WERI-Rb-1 (cell line): ENCODE data around the gene PABPC1L.
A peak's percentile ranks its signal among the peaks of the same experiment; 100 is the strongest.
"Not testable (repeated sequence)": the region's sequence is repeated elsewhere in the genome, so short reads cannot be mapped to it uniquely, and the experiment has no call there.

Experiments used
- DNase-seq: peaks from one replicate; pipeline ENCODE4 v3.0.0-alpha.2; 2020
- H3K27ac ChIP-seq: fragments of 250-450 bp; sonication (Bioruptor Pico); 2 replicates; pipeline ENCODE4 v1.5.1; 2020; ENCODE audit warnings: mild to moderate bottlenecking, moderate library complexity
- H3K27me3 ChIP-seq: fragments of 250-450 bp; sonication (Bioruptor Pico); 2 replicates; pipeline ENCODE4 v1.5.1; 2021; ENCODE audit warnings: mild to moderate bottlenecking, low read depth, moderate library complexity; ENCODE audit not compliant: insufficient read depth, severe bottlenecking
- H3K36me3 ChIP-seq: fragments of 250-450 bp; sonication (Bioruptor Pico); 2 replicates; pipeline ENCODE4 v1.5.1; 2020; ENCODE audit warnings: mild to moderate bottlenecking, moderate library complexity
- H3K4me3 ChIP-seq: 2 replicates; pipeline ENCODE4 v1.5.1; 2011; ENCODE audit warnings: low read depth, mild to moderate bottlenecking, control low read depth, low read length
- H3K9me3 ChIP-seq: fragments of 250-450 bp; sonication (Bioruptor Pico); 2 replicates; pipeline ENCODE4 v1.5.1; 2021; ENCODE audit warnings: mild to moderate bottlenecking, moderate library complexity; ENCODE audit not compliant: severe bottlenecking
- CTCF ChIP-seq: IDR thresholded peaks from 2 replicates; pipeline ENCODE4 v1.5.1; 2011; ENCODE audit warnings: low read depth, mild to moderate bottlenecking, control low read depth, inconsistent platforms, low read length

PABPC1L gene

DNA sequence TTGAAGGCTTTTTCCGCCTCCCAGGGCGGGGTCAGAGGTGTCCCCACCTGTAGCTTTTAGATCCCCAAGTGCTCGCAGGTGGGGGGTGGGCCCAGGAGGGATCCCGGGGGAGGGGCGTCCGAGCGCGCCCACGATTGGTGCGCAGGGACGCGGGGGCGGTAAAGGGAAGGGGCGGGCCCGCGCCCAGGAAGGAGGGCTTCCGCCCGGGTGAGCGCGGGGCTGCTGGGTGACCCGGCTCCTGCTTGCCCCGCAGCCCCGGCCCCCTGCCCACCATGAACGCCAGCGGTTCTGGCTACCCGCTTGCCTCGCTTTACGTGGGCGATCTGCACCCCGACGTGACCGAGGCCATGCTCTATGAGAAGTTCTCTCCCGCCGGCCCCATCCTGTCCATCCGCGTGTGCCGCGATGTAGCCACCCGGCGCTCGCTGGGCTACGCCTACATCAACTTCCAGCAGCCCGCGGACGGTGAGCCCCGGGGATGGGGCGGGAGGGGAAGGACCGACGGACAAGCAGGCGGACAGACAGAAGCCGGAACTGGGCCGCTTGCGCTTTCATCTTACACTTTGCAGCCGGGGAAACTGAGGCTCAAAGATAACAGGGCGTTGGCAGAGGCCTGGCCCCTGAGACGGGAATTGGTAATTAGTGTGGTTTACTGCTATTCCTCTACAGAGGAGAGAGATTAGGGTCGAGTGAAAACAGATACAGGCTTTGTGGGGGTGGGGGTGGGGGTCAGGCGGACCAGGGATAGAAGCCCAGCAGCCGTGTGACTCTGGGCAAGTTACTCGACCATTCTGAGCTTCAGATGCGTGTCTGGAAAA lies at the start of gene PABPC1L:
Gene PABPC1L, plus strand, starts transcription at position 189 of the 818 bp plus-strand sequence. Its CDS starts 84 bp downstream, at position 273.
- no peaks in the 10 kb centered on the region for H3K9me3 ChIP-seq

DNA sequence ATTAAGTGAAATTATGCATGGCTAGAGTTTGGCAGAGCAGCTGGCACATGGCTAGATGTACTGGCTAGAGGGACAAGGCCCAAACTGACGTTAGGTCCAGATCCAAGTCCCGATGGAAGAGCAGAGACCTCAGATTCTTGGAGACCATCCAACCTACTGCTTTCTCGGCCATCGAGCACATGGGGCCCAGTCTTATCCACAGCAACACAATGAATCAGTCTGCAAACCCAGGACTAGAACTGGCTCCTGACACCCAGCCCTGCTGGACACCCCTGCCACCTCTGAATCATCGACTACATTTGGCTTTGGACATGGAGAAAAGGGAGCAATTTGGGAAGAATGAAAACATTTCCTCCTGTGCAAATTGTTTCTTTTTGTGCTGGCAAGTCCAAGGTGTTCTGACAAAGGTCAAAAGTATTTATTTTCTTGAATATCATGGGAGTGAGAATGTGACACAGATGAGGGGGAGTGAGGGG lies 48.3 kb upstream of the PABPC1L start:
- no peak overlapping the region for H3K27ac ChIP-seq
- no peak overlapping the region for H3K4me3 ChIP-seq
- no peak for DNase-seq

More for the DNA sequence above, at the start of gene PABPC1L:
- peak within 1 kb of the TSS; percentile 63 for H3K27ac ChIP-seq
- peak within 1 kb of the TSS; percentile 92 for H3K4me3 ChIP-seq
- peak; percentile 82 for DNase-seq
- TF ChIP-seq CTCF = no peak
- peaks cover 35% of the 10 kb centered on the region for H3K36me3 ChIP-seq
- no peaks in the 10 kb centered on the region for H3K27me3 ChIP-seq

DNA sequence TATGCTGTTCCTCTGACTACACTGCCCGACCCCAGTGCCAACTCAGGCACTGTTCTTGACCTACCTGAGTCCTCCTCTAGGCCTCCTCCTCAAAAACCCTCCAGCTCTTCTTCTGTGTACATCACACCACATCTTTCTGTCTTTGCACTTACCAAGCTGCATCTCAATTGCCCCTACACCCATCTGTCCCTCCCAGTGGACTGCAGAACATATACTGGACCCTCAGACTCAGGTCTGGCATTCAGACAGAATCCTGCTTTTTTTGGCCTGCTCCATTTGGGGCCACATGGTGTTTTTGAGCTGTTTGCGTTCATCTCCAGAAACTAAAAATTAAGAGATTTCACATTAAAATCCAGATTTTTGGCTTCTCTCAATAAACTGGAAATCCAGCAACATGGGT lies 47.6 kb upstream of the PABPC1L start:
- Histone ChIP-seq H3K36me3 (no peaks in the 10 kb centered on the region), H3K27me3 (no peaks in the 10 kb centered on the region), H3K27ac (no peak overlapping the region), H3K9me3 (no peaks in the 10 kb centered on the region), H3K4me3 (no peak overlapping the region)
- no peak for TF ChIP-seq CTCF
- no peak for DNase-seq

More for the DNA sequence above, 48.3 kb upstream of the PABPC1L start:
- H3K36me3 ChIP-seq = no peaks in the 10 kb centered on the region
- TF ChIP-seq CTCF = no peak
- no peaks in the 10 kb centered on the region for H3K27me3 ChIP-seq
- no peaks in the 10 kb centered on the region for H3K9me3 ChIP-seq

DNA sequence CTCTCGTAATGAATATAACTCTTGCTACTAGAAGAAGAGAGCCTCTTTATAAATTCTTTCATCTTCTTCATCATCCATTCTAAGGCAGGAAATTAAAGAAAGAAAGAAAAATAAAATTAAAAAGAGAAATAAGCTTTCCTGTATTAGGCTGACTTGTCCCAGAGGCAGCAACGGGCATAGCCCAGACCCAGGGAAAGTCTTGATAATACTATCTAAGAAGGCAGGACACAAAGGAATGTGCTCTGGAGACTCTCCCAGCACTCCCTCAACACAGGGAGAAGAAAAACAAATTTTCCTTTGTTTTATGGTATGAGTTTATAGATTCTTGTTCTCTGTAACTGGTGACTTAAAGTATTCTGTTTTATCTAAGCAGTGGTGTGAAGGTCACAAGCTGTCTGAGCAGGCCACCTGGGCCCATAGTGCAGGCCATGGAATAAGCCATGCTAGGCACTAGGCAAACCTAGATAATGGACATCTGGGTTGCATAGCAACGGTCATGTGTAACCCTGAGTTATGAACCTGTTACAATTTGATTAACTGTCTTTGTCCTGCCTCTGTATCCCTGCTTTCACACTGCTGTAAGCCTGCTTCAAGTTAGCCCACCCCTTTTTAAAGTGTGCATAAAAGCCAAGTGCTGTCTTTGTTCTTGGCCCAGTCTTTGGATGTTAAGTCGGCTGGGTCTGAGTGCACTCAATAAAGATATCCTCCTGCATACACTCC lies 46.3 kb upstream of the PABPC1L start:
- not testable (repeated sequence) for H3K36me3 ChIP-seq, H3K9me3 ChIP-seq, H3K27me3 ChIP-seq, H3K27ac ChIP-seq, H3K4me3 ChIP-seq
- DNase-seq = peak; percentile 21

GRCh38 chr20:44864493-44864892 lies 45.4 kb upstream of the PABPC1L start:
- H3K27me3 ChIP-seq, H3K27ac ChIP-seq, H3K4me3 ChIP-seq, DNase-seq, H3K36me3 ChIP-seq, H3K9me3 ChIP-seq: not testable (repeated sequence)

- Histone ChIP-seq H3K27ac (no peak overlapping the region), H3K9me3 (no peaks in the 10 kb centered on the region), H3K27me3 (no peaks in the 10 kb centered on the region), H3K4me3 (no peak overlapping the region), H3K36me3 (no peaks in the 10 kb centered on the region)
- TF ChIP-seq CTCF = no peak
- no peak for DNase-seq
These were observed 43.0 kb upstream of the PABPC1L start for GRCh38 chr20:44866703-44867335.
